Esophagus (tissue), 2 donors: ENCODE measurements around the gene TRIM54. TPM values are rescaled to one million over a fixed set of nuclear protein-coding genes. Genes with fewer than 3 reads are reported as not detected.
"Not testable (repeated sequence)": the region's sequence is repeated elsewhere in the genome, so short reads cannot be mapped to it uniquely, and the experiment has no call there.

Experiments used
- H3K27ac ChIP-seq, 2 donors: one replicate each; pipeline ENCODE4 v1.5.1; 2013; ENCODE audit warnings: low read depth in 2 of 2, mild to moderate bottlenecking in 2 of 2, inconsistent platforms in 1 of 2, low read length in 1 of 2, moderate library complexity in 1 of 2
- H3K27me3 ChIP-seq, 2 donors: one replicate each; pipeline ENCODE4 v1.6.1; 2013; ENCODE audit warnings: low read length in 2 of 2, control low read depth in 1 of 2, mild to moderate bottlenecking in 1 of 2; ENCODE audit not compliant: insufficient read depth in 2 of 2, control insufficient read depth in 1 of 2
- H3K36me3 ChIP-seq, 2 donors: one replicate each; pipeline ENCODE4 v1.6.1; 2013; ENCODE audit warnings: low read length in 1 of 2; ENCODE audit not compliant: control insufficient read depth in 2 of 2, insufficient read depth in 2 of 2
- H3K4me1 ChIP-seq, 2 donors: one replicate each; pipeline ENCODE4 v1.6.1; 2013; ENCODE audit warnings: low read length in 1 of 2; ENCODE audit not compliant: control insufficient read depth in 2 of 2, insufficient read depth in 2 of 2
- H3K4me3 ChIP-seq, 2 donors: one replicate each; pipeline ENCODE4 v1.5.1; 2013; ENCODE audit warnings: low read length in 2 of 2, mild to moderate bottlenecking in 2 of 2, low read depth in 1 of 2, moderate library complexity in 1 of 2
- H3K9me3 ChIP-seq, 2 donors: one replicate each; pipeline ENCODE4 v1.6.1; 2013; ENCODE audit warnings: mild to moderate bottlenecking in 2 of 2, low read depth in 1 of 2, low read length in 1 of 2, moderate library complexity in 1 of 2; ENCODE audit not compliant: control insufficient read depth in 2 of 2, insufficient read depth in 1 of 2
- WGBS, 2 donors: extraction: QIAGEN DNeasy Blood & Tissue Kit; methylation state at CpG; one replicate each; pipeline ENCODE4 v1.1.7; 2013; 5-methylcytosine and 5-hydroxymethylcytosine counted together
- polyA plus RNA-seq, 2 donors: library from polyadenylated mRNA; stranded (reverse); fragments of 200-250 nt; gene quantifications; one replicate each; pipeline ENCODE4 v1.2.3, GENCODE V29; 2013
- donor health status: healthy with polysubstance abuse.
- donor health status: Bipolar disorder and iron deficiency.

TRIM54 gene
- polyA plus RNA-seq, 2 donors, result 0.05 to 0.18 TPM

GRCh38 chr2:27350106-27350693 is 68.0 kb downstream of the TRIM54 start:
- 81 to 89% methylated on average over 7 of the region's 7 CpGs for WGBS, 2 donors
- peaks cover 0 to 4% of the 10 kb centered on the region in 2 donors for H3K4me1 ChIP-seq

GRCh38 chr2:27351802-27352598 is 69.8 kb downstream of the TRIM54 start:
- Histone ChIP-seq H3K4me3 (no peak overlapping the region), H3K36me3 (no peaks in the 10 kb centered on the region), H3K27me3 (no peaks in the 10 kb centered on the region), H3K4me1 (peaks cover 0 to 4% of the 10 kb centered on the region in 2 donors), H3K27ac (no peak overlapping the region), H3K9me3 (no peaks in the 10 kb centered on the region)
- 77 to 79% methylated on average over 6 of the region's 6 CpGs for WGBS, 2 donors

More at GRCh38 chr2:27350106-27350693, 68.0 kb downstream of the TRIM54 start:
- Histone ChIP-seq H3K36me3 (no peaks in the 10 kb centered on the region), H3K27me3 (no peaks in the 10 kb centered on the region), H3K27ac (no peak overlapping the region), H3K9me3 (no peaks in the 10 kb centered on the region), H3K4me3 (no peak overlapping the region)

- H3K27ac ChIP-seq, result peak overlapping the region; percentile 59 to 71
- H3K4me1 ChIP-seq, H3K36me3 ChIP-seq, H3K27me3 ChIP-seq, H3K9me3 ChIP-seq, H3K4me3 ChIP-seq: not testable (repeated sequence)
- 96 to 97% methylated on average over 5 of the region's 5 CpGs for WGBS, 2 donors
Measured at GRCh38 chr2:27353386-27353761, 71.1 kb downstream of the TRIM54 start.

- Histone ChIP-seq H3K4me3 (no peak overlapping the region), H3K27me3 (no peaks in the 10 kb centered on the region), H3K9me3 (no peaks in the 10 kb centered on the region), H3K4me1 (peaks cover 0 to 2% of the 10 kb centered on the region in 2 donors), H3K36me3 (no peaks in the 10 kb centered on the region), H3K27ac (peak overlapping the region; percentile 59 to 71)
- WGBS, 2 donors, result 66 to 70% methylated on average over 7 of the region's 7 CpGs
Measured at GRCh38 chr2:27353762-27354596, 71.8 kb downstream of the TRIM54 start.

GRCh38 chr2:27354597-27354927 is 72.3 kb downstream of the TRIM54 start:
- Histone ChIP-seq H3K9me3 (no peaks in the 10 kb centered on the region), H3K4me3 (no peak overlapping the region), H3K27me3 (no peaks in the 10 kb centered on the region), H3K36me3 (no peaks in the 10 kb centered on the region), H3K27ac (no peak overlapping the region), H3K4me1 (peaks cover 0 to 2% of the 10 kb centered on the region in 2 donors)
- 87 to 90% methylated on average over 7 of the region's 7 CpGs for WGBS, 2 donors

GRCh38 chr2:27356056-27356381 is 73.8 kb downstream of the TRIM54 start:
- Histone ChIP-seq H3K36me3 (no peaks in the 10 kb centered on the region), H3K27me3 (no peaks in the 10 kb centered on the region), H3K4me1 (peaks cover 0 to 2% of the 10 kb centered on the region in 2 donors), H3K9me3 (no peaks in the 10 kb centered on the region), H3K27ac (peak overlapping the region; percentile 86 to 99), H3K4me3 (peak overlapping the region; percentile 67 to 97)
- 0% methylated on average over 12 of the region's 12 CpGs for WGBS, 2 donors

GRCh38 chr2:27356382-27357181 is 74.4 kb downstream of the TRIM54 start, which contains the start of gene GTF3C2:
TSS of gene GTF3C2 (minus strand) at chr2:27356764. CDS start at chr2:27343554, 13,210 bp downstream.
- peaks cover 0 to 2% of the 10 kb centered on the region in 2 donors for H3K4me1 ChIP-seq

More at GRCh38 chr2:27356382-27357181, 74.4 kb downstream of the TRIM54 start, which contains the start of gene GTF3C2:
- Histone ChIP-seq H3K9me3 (no peaks in the 10 kb centered on the region), H3K27ac (peak within 1 kb of the TSS; percentile 86 to 99), H3K27me3 (no peaks in the 10 kb centered on the region), H3K4me3 (peak within 1 kb of the TSS; percentile 67 to 97), H3K36me3 (no peaks in the 10 kb centered on the region)
- WGBS, 2 donors, result 0 to 1% methylated on average over 67 of the region's 67 CpGs
